ACHN (cell line): ENCODE results near the gene MT1F.

Experiments used
- DNase-seq: peaks from one replicate; pipeline ENCODE4 v3.0.0-alpha.2; 2015
- in situ Hi-C: cut with HindIII; loops from 2 replicates; pipeline ENCODE4 v1.10.0; 2017; ENCODE audit warnings: low sequenced_read_pairs, low pct_ligation_motif_present, low pct_unique_long_range_greater_than_20kb

MT1F gene

GRCh38 chr16:56623637-56624036, 34.1 kb upstream of the MT1F start:
- DNase-seq: no peak
- in situ Hi-C loops: no loop called here

- in situ Hi-C loops: no loop called here
- peak; percentile 94 for DNase-seq
These were observed 32.4 kb upstream of the MT1F start, which contains the start of gene MT1E for GRCh38 chr16:56625140-56625942. Gene MT1E, plus strand, starts transcription at chr16:56625781. Its CDS starts 71 bp downstream, at chr16:56625852.

DNA sequence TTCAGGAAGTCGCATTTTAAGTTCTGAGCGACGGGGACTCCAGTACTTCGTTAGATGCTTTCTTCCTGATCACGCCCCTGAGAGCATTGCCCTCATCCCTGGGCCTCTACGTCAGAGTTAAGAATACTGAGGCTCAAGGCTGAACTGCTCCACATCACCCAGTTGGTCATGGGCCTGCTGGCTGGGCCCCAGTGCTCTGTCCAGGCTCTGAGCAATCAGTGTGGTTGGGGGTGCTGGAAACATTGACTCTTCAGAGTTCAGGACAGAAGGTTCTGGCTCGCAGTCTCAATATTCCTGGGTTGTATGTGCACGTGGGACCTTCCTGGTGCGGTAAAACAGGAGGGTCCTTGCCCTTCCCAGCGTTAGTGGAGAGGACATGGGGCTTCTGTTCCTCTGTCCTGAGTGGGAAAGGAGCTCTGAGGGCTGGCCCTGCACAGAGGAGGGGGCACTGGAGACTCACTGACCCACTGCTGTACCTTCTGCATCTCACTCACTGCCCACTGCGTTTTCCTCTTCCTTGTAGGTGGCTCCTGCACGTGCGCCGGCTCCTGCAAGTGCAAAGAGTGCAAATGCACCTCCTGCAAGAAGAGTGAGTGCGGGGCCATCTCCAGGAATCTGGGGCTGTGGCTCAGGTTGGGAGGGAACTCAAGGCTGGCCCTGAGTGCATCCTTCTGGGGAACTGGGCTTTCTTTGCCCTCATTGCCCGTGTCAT, 31.7 kb upstream of the MT1F start:
- DNase-seq: peak; percentile 55
- in situ Hi-C loops: no loop called here

DNA sequence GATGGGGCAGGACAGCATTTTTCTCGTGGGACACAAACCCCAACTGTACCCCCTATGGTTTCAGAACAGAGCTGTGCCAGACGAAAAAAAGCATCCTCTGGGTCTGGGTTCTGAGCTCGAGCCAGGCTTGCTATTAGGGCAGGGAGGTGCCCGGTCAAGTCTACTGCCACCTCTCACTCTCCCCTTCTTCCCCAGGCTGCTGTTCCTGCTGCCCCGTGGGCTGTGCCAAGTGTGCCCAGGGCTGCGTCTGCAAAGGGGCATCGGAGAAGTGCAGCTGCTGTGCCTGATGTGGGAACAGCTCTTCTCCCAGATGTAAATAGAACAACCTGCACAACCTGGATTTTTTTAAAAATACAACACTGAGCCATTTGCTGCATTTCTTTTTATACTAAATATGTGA, 31.1 kb upstream of the MT1F start:
- in situ Hi-C loops: no loop called here

DNA sequence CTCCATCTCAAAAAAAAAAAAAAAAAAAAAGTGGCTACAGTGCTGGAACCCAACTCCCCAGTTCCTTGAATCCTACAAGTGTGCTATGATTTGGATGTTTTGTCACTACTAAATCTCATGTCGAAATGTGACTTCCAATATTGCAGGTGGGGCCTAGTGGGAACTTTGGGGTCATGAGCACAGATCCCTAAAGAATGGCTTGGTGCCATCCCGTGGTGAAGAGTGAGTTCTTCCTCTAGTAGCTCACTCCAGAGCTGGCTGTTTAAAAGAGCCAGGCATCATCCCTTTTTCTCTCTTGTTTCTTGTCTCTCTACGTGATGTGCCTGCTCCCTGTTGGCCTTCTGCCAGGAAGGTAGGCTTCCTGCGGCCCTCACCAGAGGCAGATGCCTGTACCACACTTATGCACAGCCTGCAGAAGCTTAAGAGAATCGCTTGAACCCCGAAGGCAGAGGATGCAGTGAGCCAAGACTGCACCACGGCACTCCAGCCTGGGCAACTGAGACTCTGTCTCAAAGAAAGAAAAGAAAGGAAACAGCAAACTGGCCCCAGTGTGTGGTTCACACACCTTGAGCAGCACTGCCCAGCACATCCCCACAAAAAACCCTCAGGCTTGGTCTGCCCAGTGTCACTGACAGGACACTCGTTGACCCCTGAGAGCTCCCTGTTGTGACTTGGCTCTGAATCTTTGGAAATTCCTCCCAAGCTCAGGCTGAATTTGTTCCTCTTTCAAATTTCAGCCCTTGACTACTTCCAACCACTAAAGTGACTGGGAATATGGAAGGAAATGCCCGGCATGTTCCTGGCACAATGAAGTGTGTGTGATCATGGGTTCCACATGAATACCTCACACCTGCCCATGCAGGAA, 29.0 kb upstream of the MT1F start:
- in situ Hi-C loops: no loop called here
- no peak for DNase-seq

More for the DNA sequence above, 31.1 kb upstream of the MT1F start:
- DNase-seq: no peak

DNA sequence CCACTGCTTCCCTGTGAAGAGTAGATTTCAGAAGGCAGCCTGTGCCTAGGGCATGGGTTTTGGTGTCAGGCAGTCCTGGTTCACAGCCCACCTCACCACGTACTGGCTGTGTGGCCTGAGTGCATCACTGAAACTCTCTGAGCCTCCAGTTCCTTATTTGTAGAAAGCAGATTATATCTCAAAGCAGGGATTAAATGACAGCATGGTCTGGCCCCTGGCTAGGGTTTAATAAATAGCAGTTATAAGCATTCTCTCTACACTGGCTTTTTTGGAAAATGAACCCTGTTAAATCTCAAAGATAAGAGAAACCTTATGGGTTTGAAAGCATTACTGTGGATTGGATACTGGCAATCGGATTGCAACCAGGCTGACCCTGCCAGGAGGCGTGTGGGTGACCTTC, 28.2 kb upstream of the MT1F start:
- DNase-seq: no peak
- in situ Hi-C loops: no loop called here

DNA sequence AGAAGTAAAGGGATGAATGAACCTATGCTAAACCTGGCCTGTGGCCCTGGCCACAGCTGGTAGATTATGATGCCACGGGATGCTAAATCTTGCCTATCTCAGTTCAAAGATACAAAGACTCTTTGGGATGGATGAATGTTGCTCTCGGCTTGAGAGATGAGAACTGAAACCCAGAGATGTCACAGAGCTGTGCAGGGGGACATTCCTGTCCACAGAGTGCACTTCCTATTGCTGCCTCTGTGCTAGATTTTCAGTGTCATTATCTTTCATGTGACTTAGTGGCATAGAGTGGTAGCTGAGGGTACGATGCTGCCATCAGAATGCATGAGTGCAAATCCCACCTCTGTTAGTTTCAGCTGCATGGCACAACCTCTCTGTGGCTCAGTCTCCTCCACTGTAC, 27.6 kb upstream of the MT1F start:
- DNase-seq: no peak
- in situ Hi-C loops: no loop called here

GRCh38 chr16:56631197-56631596, 26.6 kb upstream of the MT1F start:
- in situ Hi-C loops: no loop called here

GRCh38 chr16:56631832-56632155, 26.0 kb upstream of the MT1F start:
- in situ Hi-C loops: no loop called here
- DNase-seq: no peak

More at GRCh38 chr16:56631197-56631596, 26.6 kb upstream of the MT1F start:
- DNase-seq: no peak

DNA sequence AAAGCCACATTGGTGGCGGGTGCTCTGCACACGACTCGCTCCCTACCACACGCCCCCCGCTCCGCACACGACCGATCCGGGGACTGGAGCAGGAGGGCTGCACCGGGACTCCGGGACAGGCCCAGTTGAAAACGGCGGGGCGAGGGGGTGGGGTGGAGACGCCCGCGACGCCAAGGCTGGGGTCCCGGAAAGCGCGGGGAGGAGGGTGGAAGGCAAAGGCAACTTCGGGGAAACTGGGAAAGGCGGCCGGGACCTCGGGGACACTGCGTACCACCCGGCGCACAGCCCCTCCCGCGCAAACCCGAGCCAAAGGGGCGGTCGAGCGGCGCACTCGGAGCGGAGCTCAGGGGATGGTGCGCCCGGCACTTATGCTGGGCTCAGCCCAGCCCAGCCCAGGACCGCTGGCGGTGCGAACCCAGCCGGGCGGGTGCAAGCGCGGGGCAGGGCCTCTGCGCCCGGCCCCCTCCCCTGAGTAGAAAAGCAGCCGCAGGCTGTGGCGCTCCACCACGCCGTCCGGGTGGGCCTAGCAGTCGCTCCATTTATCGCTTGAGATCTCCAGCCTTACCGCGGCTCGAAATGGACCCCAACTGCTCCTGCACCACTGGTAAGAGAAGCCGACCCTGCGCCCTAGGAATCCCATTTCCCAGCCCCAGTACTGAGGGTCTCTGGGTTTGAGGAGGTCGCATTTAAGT, 25.5 kb upstream of the MT1F start, which contains the start of gene MT1M:
TSS of gene MT1M (plus strand) at position 504 of the 692 bp plus-strand sequence. CDS start at position 577, 73 bp downstream.
- in situ Hi-C loops: no loop called here
- DNase-seq: peak; percentile 71

DNA sequence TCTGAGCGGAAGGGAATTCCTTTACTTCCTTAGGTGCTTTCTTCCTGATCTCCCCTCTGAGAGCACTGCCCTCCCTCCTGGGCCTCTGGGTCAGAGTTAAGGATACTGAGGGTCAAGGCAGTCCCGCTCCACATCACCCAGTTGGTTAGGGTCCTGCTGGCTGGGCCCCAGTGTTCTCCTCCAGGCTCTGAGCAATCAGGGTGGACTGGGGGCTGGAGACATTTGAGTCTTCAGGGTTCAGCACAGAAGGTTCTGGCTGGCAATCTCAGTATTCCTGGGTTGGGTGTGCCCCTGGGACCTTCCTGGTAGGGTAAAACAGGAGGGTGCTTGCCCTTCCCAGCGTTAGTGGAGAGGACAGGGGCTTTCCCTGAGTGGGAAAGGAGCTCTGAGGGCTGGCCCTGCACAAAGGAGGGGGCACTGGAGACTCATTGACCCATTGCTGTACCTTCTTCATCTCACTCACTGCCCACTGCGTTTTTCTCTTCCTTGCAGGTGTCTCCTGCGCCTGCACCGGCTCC, 24.9 kb upstream of the MT1F start:
- in situ Hi-C loops: no loop called here
- no peak for DNase-seq

- in situ Hi-C loops: no loop called here
- no peak for DNase-seq
These were observed 24.2 kb upstream of the MT1F start for GRCh38 chr16:56633535-56633934.

DNA sequence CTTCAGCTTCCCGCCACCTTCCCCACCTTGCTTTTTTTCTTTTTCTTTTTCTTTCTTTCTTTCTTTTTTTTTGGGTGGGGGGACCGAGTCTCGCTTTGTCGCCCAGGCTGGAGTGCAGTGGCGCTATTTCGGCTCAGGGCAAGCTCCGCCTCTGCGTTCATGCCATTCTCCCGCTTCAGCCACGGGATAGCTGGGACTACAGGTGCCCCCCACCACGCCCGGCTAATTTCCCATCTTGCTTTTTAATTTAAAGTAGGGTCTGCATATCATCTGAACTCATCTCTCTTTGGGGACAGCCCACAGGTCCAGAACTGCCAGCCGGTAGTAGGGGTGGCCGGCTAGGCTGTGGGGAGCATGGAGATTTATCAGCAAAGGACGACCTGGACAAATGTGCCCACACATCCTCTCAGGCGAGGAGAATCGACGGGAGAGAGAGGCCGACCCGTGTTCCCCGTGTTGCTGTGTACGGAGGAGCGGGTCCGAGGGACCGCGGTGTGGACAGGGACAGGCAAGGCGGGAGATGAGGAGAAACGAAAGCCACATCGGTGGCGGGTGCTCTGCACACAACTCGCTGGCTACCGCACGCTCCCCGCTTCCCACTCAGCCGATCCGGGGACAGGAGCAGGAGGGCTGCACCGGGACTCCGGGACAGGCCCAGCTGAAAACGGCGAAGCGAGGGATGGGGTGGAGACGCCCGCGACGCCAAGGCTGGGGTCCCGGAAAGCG, 22.9 kb upstream of the MT1F start:
- in situ Hi-C loops: no loop called here

GRCh38 chr16:56635441-56635967, 22.3 kb upstream of the MT1F start:
- no peak for DNase-seq
- in situ Hi-C loops: no loop called here

More for the DNA sequence above, 22.9 kb upstream of the MT1F start:
- no peak for DNase-seq

DNA sequence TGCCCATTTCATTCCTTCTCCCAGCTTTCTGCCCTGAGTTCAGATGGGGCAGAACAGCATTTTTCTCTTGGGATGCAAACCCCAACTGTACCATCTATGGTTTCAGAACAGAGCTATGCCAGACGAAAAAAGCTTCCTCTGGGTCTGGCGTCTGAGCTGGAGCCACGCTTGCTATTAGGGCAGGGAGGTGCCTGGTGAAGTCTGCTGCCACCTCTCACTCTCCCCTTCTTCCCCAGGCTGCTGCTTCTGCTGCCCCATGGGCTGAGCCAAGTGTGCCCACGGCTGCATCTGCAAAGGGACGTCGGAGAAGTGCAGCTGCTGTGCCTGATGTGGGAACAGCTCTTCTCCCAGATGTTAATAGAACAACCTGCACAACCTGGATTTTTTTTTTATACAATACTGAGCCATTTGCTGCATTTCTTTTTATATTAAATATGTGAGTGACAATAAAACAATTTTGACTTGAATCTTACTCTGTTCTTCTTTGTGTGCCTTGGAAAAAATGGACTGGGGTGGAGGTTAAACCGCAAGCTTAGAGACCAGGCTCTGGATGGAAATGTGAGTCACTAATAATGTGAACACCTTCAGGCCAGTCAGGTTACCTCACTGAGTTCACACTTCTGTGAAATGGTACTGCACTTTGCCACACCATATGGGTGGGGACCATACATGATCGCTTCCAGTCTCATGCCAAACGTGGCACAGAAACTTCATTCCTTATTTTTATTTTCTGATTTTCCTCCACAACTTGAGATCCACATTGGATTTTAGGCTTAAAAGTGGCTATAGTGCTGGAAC, 20.9 kb upstream of the MT1F start:
- in situ Hi-C loops: no loop called here
- DNase-seq: no peak

GRCh38 chr16:56637814-56638750, 19.7 kb upstream of the MT1F start, which contains the start of gene MT1A:
Gene MT1A, plus strand, starts transcription at chr16:56638666. Its CDS starts 73 bp downstream, at chr16:56638739.
- DNase-seq: peak; percentile 43
- in situ Hi-C loops: no loop called here
